IMR-90 (cell line): Measurements from ENCODE around the gene PRKCE. TPM values are rescaled to one million over a fixed set of nuclear protein-coding genes. Genes with fewer than 3 reads are reported as not detected.

Experiments used
- ATAC-seq: fragments of 200-7000 bp; cut with Tn5 transposase; 2 replicates; pipeline ENCODE4 v1.9.1; 2020; ENCODE audit warnings: low read depth, mild to moderate bottlenecking, moderate library complexity
- BruUV-seq: library from RNA; stranded (reverse); fragments of 400-500 nt; replicated peaks from 2 replicates; lab custom pipeline; 2021; lab: Mats Ljungman, UMichigan
- CTCF ChIA-PET: fragments of 300-600 bp; formaldehyde crosslinking; extraction: SDS; loops from one replicate; lab custom pipeline; 2021; ENCODE audit warnings: antibody characterized with exemption; lab: Yijun Ruan, JAX
- POLR2A ChIA-PET: fragments of 300-600 bp; sonication (Branson Sonifier 250); formaldehyde crosslinking; loops from one replicate; lab custom pipeline; 2022; ENCODE audit warnings: antibody characterized with exemption; ENCODE audit not compliant: unreplicated experiment; lab: Charles Lee
- DNase-seq: peaks from one replicate; pipeline ENCODE4 v3.0.0; 2013
- H2AFZ ChIP-seq: replicated peaks from 2 replicates; pipeline ENCODE3; 2013; ENCODE audit warnings: low read length, mild to moderate bottlenecking; ENCODE audit not compliant: poor library complexity
- H2AK5ac ChIP-seq: 2 replicates; pipeline ENCODE4 v1.6.1; 2013; ENCODE audit warnings: low read depth, low read length, inconsistent platforms
- H2AK9ac ChIP-seq: replicated peaks from 2 replicates; pipeline ENCODE3; 2013; ENCODE audit warnings: mild to moderate bottlenecking, low read depth, low read length, moderate library complexity; ENCODE audit not compliant: poor library complexity
- H2BK120ac ChIP-seq: 2 replicates; pipeline ENCODE4 v1.6.1; 2013; ENCODE audit warnings: low read depth, low read length, inconsistent platforms
- H2BK15ac ChIP-seq: 3 replicates; pipeline ENCODE4 v1.6.1; 2013; ENCODE audit warnings: low read depth, low read length, inconsistent platforms
- H2BK20ac ChIP-seq: 2 replicates; pipeline ENCODE4 v1.6.1; 2013; ENCODE audit warnings: low read depth, mild to moderate bottlenecking, inconsistent platforms, low read length, moderate library complexity
- H2BK5ac ChIP-seq: 2 replicates; pipeline ENCODE4 v1.6.1; 2013; ENCODE audit warnings: mild to moderate bottlenecking, low read depth, low read length, inconsistent platforms; ENCODE audit not compliant: poor library complexity, severe bottlenecking
- H3K14ac ChIP-seq: replicated peaks from 2 replicates; pipeline ENCODE4 v1.6.1; 2013; ENCODE audit warnings: low read depth, low read length, inconsistent platforms
- H3K18ac ChIP-seq: 2 replicates; pipeline ENCODE4 v1.6.1; 2013; ENCODE audit warnings: low read depth, low read length, control low read depth
- H3K23ac ChIP-seq: 2 replicates; pipeline ENCODE4 v1.6.1; 2013; ENCODE audit warnings: low read depth, low read length, inconsistent platforms
- H3K27ac ChIP-seq: 2 replicates; pipeline ENCODE4 v1.5.1; 2013; ENCODE audit warnings: mild to moderate bottlenecking, control low read depth, low read length; ENCODE audit not compliant: insufficient read depth
- H3K27me3 ChIP-seq: 2 replicates; pipeline ENCODE4 v1.6.1; 2013; ENCODE audit warnings: low read length; ENCODE audit not compliant: control insufficient read depth, insufficient read depth
- H3K36me3 ChIP-seq: 2 replicates; pipeline ENCODE4 v1.6.1; 2013; ENCODE audit warnings: low read length, mixed read lengths; ENCODE audit not compliant: control insufficient read depth, insufficient read depth
- H3K4ac ChIP-seq: 2 replicates; pipeline ENCODE4 v1.6.1; 2013; ENCODE audit warnings: low read depth, low read length, inconsistent platforms
- H3K4me1 ChIP-seq: 2 replicates; pipeline ENCODE4 v1.6.1; 2013; ENCODE audit warnings: low read length, mixed read lengths; ENCODE audit not compliant: control insufficient read depth, insufficient read depth
- H3K4me2 ChIP-seq: 2 replicates; pipeline ENCODE4 v1.6.1; 2013; ENCODE audit warnings: low read depth, mild to moderate bottlenecking, control low read depth, low read length, moderate library complexity
- H3K4me3 ChIP-seq: 2 replicates; pipeline ENCODE4 v1.5.1; 2013; ENCODE audit warnings: low read depth, mild to moderate bottlenecking, control low read depth, low read length, moderate library complexity; ENCODE audit not compliant: insufficient read depth
- H3K56ac ChIP-seq: 2 replicates; pipeline ENCODE4 v1.6.1; 2013; ENCODE audit warnings: low read length, inconsistent platforms; ENCODE audit not compliant: insufficient read depth; ENCODE audit errors: extremely low read depth
- H3K79me1 ChIP-seq, 2 experiments: 2 replicates each; pipeline ENCODE4 v1.6.1; 2013; ENCODE audit warnings: low read length in 2 of 2, inconsistent platforms in 1 of 2, low read depth in 1 of 2
- H3K9ac ChIP-seq: 2 replicates; pipeline ENCODE4 v1.6.1; 2013; ENCODE audit warnings: low read depth, low read length, control low read depth
- H3K9me1 ChIP-seq: 2 replicates; pipeline ENCODE4 v1.6.1; 2013; ENCODE audit warnings: low read length, inconsistent platforms; ENCODE audit not compliant: insufficient read depth
- H3K9me3 ChIP-seq: 2 replicates; pipeline ENCODE4 v1.6.1; 2013; ENCODE audit warnings: low read length; ENCODE audit not compliant: control insufficient read depth, insufficient read depth
- H4K20me1 ChIP-seq: 2 replicates; pipeline ENCODE4 v1.6.1; 2013; ENCODE audit warnings: low read length, inconsistent platforms; ENCODE audit not compliant: insufficient read depth
- H4K5ac ChIP-seq: 2 replicates; pipeline ENCODE4 v1.6.1; 2013; ENCODE audit warnings: mild to moderate bottlenecking, low read depth, low read length, control low read depth
- H4K8ac ChIP-seq, 2 experiments: 2 replicates each; pipeline ENCODE4 v1.6.1; 2013; ENCODE audit warnings: low read depth in 2 of 2, low read length in 2 of 2, control low read depth in 1 of 2, inconsistent platforms in 1 of 2
- H4K91ac ChIP-seq: 2 replicates; pipeline ENCODE4 v1.6.1; 2013; ENCODE audit warnings: low read depth, low read length, inconsistent platforms; ENCODE audit not compliant: insufficient read depth
- CHD1 ChIP-seq: IDR thresholded peaks from 2 replicates; pipeline ENCODE4 v1.6.1; 2012; ENCODE audit warnings: low read depth, low read length, improper control_type of control experiment
- MAFK ChIP-seq: IDR thresholded peaks from 2 replicates; pipeline ENCODE4 v1.6.1; 2012; ENCODE audit warnings: low read depth, low read length, improper control_type of control experiment
- MAZ ChIP-seq: IDR thresholded peaks from 2 replicates; pipeline ENCODE4 v1.6.1; 2012; ENCODE audit warnings: low read depth, mild to moderate bottlenecking, low read length, improper control_type of control experiment, moderate library complexity, borderline replicate concordance
- NFE2L2 ChIP-seq: fragments of 150-350 bp; IDR thresholded peaks from 2 replicates; pipeline ENCODE4 v1.6.1; 2016; ENCODE audit warnings: low read depth, mild to moderate bottlenecking, low read length
- POLR2A ChIP-seq: IDR thresholded peaks from 2 replicates; pipeline ENCODE4 v1.6.1; 2012; ENCODE audit warnings: mild to moderate bottlenecking, low read depth, low read length
- RAD21 ChIP-seq: IDR thresholded peaks from 2 replicates; pipeline ENCODE4 v1.6.1; 2012; ENCODE audit warnings: low read length, improper control_type of control experiment
- SMC3 ChIP-seq: fragments of 150-350 bp; IDR thresholded peaks from 2 replicates; pipeline ENCODE4 v1.6.1; 2016; ENCODE audit warnings: low read depth, mild to moderate bottlenecking, antibody characterized with exemption, low read length, moderate library complexity
- WGBS, 2 experiments: methylation state at CpG; one replicate each; pipeline versions ENCODE4 v1.1.5 to v1.1.7; 2013; ENCODE audit warnings: missing lambda C conversion rate in 2 of 2; ENCODE audit not compliant: insufficient read length in 1 of 2; ENCODE audit errors: extremely low coverage in 2 of 2; 5-methylcytosine and 5-hydroxymethylcytosine counted together
- dilution Hi-C: fragments of 300-500 bp; cut with HindIII; formaldehyde crosslinking; loops from one replicate; pipeline ENCODE4 v1.14.3; 2018; ENCODE audit warnings: low sequenced_read_pairs; ENCODE audit not compliant: unreplicated experiment
- in situ Hi-C: fragments of 300-500 bp; cut with MboI; formaldehyde crosslinking; loops from 3 replicates; pipeline ENCODE4 v1.14.3; 2019; ENCODE audit warnings: low sequenced_read_pairs, inconsistent platforms, mixed read lengths
- intact Hi-C: fragments of 100-400 bp; cut with micrococcal nuclease; formaldehyde crosslinking; loops from 2 replicates; pipeline ENCODE4 v1.10.0; 2022
- polyA plus RNA-seq, 3 experiments: library from polyadenylated mRNA; depleted of rRNA; stranded (reverse); fragments of >200 nt; gene quantifications; 2 replicates each; pipeline ENCODE4 v1.2.3, GENCODE V29; 2012; ENCODE audit warnings: low replicate concordance in 1 of 3
- total RNA-seq: library from RNA; depleted of rRNA; stranded (reverse); fragments of >200 nt; gene quantifications from 2 replicates; pipeline ENCODE4 v1.2.3, GENCODE V29; 2012

PRKCE gene
- total and polyA plus RNA-seq, 2 of the 4 experiments (the other 2 are of a cell fraction) = 8.1 to 32.4 TPM

DNA sequence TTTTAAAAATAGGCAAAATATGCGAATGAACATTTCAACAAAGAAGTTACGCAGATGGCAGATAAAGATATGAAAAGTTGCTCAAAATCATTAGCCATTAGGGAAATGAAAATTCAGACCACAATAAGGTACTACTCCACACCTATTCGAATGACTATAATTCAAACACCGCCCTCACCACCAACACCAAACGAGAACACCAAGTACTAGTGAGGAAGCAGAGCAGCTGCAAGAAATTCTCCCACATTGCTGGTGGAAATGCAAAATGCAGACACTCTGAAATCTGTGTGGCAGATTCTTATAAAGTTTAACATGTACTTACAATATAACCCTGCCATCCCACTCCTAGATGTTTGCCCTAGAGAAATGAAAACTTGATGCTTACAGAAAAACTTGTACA is 17.3 kb upstream of the PRKCE start:
- Histone ChIP-seq H3K4ac (no peak overlapping the region), H3K79me1 (no peaks in the 10 kb centered on the region), H3K9ac (no peak overlapping the region), H4K91ac (no peak overlapping the region), H4K20me1 (no peaks in the 10 kb centered on the region), H2BK15ac (no peak overlapping the region), H2BK5ac (no peak overlapping the region), H2BK120ac (no peak overlapping the region), H3K27ac (no peak overlapping the region), H2AFZ (no peak overlapping the region), H3K4me2 (no peak overlapping the region), H2AK5ac (no peak overlapping the region), H2AK9ac (no peak overlapping the region), H2BK20ac (no peak overlapping the region), H3K36me3 (no peaks in the 10 kb centered on the region), H3K4me1 (no peaks in the 10 kb centered on the region), H3K23ac (no peak overlapping the region), H3K4me3 (no peak overlapping the region), H4K8ac (no peak overlapping the region), H3K18ac (no peak overlapping the region), H3K9me1 (no peaks in the 10 kb centered on the region), H3K9me3 (0 out of 2 replicates have a peak, but pooled peaks cover 2% of the 10 kb centered on the region), H4K5ac (no peak overlapping the region), H3K27me3 (peaks cover 55% of the 10 kb centered on the region), H3K14ac (no peak overlapping the region), H3K56ac (no peak overlapping the region)
- no CpG with 5 or more reads among the region's 5 CpGs for WGBS, 2 experiments
- BruUV-seq = no TSS peak
- DNase-seq (no peak), ATAC-seq (no peak)
- intact Hi-C loops (loop anchor here (5.0 kb wide), 1 partner anchor 718 kb away; no protein-coding TSS in a partner anchor), in situ Hi-C loops (loop anchor here (25.0 kb wide), 1 partner anchor 678 kb away; no protein-coding TSS in a partner anchor), dilution Hi-C loops (loop anchor here (25.0 kb wide), 1 partner anchor 303 kb away; no protein-coding TSS in a partner anchor)
- no peak for TF ChIP-seq POLR2A
- no peak for TF ChIP-seq CHD1
- TF ChIP-seq MAFK = no peak
- TF ChIP-seq NFE2L2 = no peak
- TF ChIP-seq MAZ = no peak
- TF ChIP-seq RAD21 = no peak
- TF ChIP-seq SMC3 = no peak
- CTCF ChIA-PET = no interaction called here
- POLR2A ChIA-PET = no interaction called here
